Hematopoietic multipotent progenitor cell treated with erythropoietin and hydrocortisone succinate and interleukin-3 and kit ligand, for 8 days (in vitro differentiated cells): ENCODE data around the gene B4GALNT3.
A peak's percentile ranks its signal among the peaks of the same experiment; 100 is the strongest.
"Not testable (repeated sequence)": the region's sequence is repeated elsewhere in the genome, so short reads cannot be mapped to it uniquely, and the experiment has no call there.

Source experiments
- DNase-seq: peaks from one replicate; pipeline ENCODE4 v3.0.0-alpha.2; 2015

The B4GALNT3 gene

DNA sequence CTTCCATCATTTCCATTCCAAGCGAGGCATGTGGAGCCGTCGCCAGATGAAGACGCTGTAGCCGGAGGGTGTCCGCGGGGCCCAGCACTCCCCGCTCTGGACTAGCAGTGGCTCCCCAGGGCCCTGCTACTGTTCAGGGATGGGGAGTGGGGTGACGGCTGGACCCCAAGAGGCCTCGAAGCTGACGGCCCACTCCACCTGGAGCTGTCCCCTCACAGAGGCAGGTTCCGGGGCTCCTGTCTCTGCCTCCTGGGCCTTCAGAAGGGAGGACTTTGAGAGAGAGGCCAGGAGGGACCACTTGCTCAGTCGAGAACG lies 101.6 kb downstream of the B4GALNT3 start:
- DNase-seq = no peak

DNA sequence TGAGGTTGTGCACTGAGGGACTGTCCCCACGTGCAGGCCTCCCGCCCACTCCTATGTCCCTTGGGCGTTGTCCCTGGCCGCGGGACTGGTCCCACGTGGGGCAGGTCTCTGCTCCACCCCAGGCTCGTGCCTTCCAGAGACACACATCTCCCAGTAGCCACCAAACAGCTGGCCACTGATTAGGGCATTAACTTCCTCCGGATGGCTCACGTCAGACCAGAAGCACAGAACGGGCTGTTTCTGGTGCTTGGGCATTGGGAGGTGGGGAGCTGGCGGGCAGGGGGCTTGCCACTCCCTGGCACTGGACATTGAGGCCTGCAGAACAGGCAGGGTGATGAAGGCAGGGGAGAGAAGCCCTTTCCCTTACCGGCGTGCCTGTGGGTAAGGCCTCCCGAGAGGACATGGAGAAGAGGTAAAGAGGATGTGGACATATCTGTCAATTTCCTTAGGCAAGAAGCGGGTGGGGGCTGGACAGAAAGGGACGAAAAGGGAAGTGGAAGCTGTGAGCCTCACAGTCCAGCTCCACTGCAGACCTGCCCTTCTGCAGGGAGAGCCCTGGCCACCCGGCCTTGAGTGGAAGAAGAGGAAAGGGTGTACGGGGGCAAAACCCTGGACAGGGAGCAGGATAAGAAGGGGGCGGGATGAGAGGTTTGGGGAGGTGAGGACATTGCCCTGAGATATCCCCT lies 102.3 kb downstream of the B4GALNT3 start:
- peak; percentile 86 for DNase-seq

DNA sequence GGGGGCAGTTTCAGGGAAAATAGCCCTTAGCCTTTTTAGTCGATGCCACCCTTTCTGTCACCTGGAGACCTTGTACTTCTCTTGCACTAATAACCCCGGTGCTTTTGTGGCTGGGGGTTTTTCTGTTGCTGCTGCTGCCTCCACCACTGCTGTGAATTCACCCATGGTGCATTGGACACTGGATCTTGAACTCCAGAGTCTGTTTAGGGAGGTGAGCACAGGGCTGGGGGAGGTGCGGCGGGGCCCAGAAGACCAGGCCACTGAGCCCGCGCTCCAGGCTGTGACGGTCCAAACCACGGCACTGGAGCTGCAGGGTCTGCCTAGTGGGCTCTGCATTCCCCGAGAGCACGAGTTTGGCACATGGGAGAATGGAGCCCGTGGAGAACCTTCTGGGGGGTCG lies 102.9 kb downstream of the B4GALNT3 start:
- no peak for DNase-seq

DNA sequence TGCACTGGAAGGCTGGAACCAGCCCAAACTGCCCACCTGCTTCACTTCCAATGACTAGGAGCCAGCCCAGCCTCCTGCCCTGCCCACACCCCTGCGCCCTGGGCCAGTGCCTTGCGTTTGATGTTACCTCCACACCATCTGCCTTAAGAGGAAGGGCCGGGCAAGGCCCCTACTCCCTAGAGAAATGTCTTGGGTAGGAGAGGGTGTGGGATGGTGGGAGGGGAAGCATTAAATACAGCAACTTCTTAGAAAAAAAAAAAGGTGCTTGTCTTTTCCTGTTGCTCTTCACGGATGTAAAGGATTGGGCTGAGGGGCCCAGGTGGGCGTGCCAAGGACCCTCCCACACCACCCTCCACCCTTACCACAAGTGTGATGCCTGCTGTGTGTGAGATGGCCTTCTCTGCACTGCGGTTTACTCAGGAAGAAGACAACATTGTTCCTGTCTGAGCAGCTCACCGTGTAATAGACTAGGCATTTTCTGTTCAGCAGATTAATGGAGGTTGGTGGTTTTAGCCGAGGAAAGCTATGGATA lies 103.6 kb downstream of the B4GALNT3 start:
- DNase-seq = peak; percentile 43

GRCh38 chr12:563787-564298 lies 104.1 kb downstream of the B4GALNT3 start:
- no peak for DNase-seq

DNA sequence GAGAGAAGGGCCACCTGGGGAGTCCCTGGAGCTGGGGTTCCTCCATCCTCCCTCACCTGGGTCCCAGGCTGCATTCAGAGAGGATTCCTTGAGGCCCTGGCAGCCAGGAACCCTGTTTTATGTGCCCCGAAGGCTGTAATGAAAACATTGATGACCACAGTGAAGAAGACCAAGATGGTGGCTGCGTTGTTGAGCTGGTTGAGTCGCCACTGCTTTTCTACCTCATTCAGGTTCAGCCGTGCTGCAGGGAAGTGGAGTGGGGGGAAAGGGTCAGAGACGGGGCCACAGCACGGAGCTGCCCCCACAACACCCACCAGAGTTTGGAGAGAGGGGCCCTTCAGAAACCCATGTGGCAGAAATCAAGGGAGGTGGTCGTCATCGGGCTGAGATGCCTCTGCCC lies 105.4 kb downstream of the B4GALNT3 start:
- DNase-seq = no peak

DNA sequence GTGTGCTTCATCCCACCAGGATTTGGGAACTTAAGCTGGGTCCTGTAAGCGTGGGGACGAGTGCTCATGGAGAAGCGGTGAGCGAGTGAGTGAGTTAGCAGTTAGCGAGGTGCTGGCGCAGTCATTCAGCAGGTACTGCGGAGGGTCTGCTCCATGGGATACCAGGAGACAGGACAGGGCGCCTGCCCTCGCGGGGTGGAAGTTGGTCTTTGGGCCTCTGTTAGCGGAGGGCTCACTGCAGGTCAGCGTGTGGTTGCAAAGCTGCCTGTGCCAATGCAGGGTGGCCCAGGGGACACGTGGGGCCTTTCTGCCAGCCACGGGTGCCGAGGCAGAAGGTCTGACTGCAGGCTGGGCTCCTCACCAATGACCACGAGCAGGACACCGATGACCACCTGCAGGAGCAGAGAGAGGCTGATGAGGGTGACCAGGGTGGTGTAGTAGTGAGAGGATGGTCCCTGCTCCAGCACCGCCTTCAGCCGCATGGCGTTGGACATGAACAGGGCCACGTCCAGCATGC lies 105.9 kb downstream of the B4GALNT3 start:
- no peak for DNase-seq

GRCh38 chr12:568486-568885 lies 108.7 kb downstream of the B4GALNT3 start:
- DNase-seq = no peak

DNA sequence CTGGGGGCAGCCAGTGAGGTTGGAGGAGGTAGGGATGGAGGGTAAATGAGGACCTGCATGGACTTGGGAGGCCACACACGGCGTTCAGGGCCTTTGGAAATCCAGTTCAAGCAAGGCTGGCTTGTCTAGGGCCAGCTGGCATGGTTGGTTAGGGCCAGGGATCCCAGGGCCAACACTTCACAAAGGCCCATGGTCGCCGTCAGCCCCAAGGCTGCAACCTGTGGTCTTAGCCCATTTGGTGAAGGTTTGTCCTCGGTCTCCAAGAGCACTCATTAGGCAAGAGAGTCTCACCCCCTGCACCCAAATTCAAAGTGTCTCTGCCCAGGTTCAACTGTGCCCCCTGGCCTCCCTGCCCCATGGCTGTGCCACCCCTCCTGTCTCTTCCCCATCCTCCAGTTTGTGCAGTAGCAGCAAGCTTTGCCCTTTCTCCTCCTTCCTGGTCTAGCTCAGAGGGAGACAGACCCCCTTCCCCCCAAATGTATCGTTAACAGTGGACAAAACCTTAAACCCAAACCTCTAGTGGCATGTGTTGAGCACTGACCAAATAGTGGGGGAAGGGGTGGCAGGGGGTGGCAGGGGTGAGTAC lies 109.4 kb downstream of the B4GALNT3 start:
- no peak for DNase-seq

DNA sequence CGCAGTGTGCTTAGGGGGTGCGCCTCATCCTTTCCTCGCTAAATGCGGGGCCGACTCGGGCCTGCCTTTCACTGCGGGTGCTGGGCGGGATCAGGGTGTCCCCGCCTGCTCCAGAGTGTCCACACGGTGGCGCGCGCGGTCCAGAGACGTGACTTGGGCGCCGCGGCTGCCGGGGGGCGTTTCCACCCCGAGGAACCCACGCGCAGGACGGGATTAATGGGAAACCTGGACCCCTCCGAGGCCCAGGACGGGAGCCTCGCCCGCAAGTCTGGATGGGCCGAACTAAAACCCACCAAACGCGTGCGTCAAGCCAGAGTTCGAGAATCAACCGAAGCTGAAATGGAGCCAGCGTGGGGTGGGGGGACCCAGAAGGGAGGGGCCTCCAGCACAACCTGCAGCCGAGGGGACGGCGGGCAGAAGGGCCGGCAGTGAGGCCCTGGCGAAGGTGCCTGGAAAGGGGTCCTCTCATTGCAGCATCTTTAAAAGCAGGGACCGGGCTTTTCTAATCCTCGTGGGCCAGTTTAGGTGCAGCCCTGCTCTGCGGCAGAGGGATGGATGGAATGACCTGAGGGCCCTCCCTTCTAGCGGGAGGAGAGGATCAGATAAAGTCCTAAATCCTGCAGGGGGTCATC lies 110.2 kb downstream of the B4GALNT3 start:
- peak; percentile 78 for DNase-seq

DNA sequence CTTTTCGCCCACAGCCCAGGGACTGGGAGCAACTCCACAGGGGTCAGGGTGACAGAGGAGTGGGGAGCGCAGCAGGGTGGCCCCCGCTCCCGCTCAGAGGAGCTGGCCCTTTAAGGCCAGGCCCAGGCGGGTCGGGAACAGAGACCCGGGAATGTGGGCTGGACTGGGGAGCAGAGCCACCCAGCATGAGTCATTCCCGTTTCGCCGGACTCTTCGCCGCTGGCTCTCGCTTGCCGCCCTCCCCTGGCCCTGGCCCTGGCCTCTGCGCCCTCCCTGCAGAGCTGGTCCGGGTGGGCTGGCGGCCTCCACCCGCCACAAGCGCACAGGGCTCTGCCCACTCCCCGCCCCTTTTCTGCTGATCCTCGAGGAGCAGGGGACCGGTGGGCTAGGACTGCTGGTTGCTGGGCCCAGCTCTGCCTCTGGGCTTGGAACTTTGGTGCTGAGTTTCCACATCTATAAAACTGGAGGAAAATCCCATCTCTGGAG lies 110.7 kb downstream of the B4GALNT3 start:
- DNase-seq = no peak

DNA sequence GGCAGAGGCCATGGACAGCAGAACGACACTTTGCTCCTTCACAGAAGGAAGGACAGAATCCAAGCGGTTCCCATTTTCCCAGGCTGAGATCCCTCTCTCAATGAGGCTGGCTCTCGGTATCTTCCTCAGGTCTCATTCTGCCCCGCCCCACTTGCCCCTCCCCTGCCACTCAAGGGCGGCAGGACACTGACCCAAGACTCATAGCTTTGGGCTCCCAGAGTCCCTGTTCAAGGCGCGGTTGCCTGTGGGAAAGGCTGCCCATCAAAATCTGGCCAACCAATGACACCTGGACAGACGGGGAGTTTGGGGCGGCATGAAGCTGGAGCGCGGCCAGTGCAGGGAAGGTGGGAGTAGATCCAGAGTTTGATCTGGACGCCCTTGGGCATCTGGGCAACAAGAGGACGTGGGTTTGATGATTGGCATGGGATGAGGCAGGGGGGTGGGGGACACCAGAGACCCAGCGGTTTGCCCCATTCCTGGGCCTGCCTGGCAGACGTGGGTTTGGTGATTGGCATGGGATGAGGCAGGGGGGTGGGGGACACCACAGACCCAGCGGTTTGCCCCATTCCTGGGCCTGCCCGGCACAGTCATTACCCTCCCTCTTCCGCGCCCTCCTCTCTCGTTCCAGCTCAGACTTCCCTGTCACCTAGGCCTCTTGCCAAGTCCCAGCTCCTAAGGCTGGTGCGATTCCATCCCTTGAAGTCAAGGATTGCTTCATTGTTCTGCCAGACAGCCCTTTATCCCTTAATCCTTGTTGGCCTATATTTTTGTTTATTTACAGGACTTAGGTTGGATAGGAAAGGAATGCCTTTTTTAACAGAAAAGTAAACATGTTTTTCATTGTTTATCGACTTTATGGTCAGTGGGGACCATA lies 111.4 kb downstream of the B4GALNT3 start:
- no peak for DNase-seq

GRCh38 chr12:571795-572531 lies 112.2 kb downstream of the B4GALNT3 start:
- no peak for DNase-seq

DNA sequence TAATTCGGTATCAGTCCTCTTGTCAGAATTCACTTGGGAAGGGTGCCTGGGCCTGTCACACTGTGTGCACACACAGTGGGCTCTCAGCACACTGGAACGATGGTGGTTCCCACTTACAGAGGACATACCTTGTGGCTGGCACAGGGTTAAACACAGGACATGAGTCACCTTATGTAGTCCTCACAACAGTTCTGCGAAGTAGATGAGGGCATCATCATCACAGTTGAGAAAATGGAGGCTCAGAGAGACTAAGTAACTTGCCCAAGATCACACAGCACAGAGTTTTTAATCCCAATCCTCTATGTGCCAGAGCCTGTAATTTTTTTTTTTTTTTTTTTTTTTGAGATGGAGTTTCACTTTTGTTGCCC lies 112.8 kb downstream of the B4GALNT3 start:
- no peak for DNase-seq

DNA sequence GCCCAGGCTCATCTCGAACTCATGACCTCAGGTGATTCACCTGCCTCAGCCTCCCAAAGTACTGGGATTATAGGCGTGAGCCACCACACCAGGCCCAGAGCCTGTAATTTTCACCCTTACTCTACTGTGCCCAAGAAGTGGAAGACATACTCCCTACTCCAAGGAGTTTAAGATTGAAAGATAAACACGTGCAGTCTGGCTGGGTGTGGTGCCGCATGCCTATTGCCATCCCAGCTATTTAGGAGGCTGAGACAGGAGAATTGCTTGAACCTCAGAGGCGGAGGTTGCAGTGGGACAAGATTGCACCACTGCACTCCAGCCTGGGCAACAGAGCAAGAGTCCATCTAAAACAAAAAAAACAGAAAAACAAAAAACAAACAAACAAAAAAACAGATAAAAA lies 113.5 kb downstream of the B4GALNT3 start:
- no peak for DNase-seq

GRCh38 chr12:574475-575128 lies 114.9 kb downstream of the B4GALNT3 start:
- DNase-seq = no peak

DNA sequence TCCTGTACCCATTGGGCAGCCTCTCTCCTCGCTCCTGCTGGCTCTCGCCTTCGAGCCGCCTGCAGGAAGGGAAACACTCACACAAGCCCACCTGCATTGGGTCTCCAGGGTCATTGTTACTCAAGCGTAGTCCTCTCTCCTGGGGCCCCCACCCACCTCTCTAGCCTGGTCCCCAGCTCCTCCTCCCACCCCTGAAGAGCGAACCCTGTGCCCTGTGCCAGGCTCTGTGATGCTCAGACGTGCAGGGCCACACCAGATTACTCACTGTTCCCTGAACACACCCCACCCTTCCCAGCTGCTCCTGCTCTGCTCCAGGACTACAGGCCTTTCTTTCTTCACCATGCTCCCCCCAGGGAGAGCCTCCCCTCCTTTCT lies 115.4 kb downstream of the B4GALNT3 start:
- DNase-seq = no peak

DNA sequence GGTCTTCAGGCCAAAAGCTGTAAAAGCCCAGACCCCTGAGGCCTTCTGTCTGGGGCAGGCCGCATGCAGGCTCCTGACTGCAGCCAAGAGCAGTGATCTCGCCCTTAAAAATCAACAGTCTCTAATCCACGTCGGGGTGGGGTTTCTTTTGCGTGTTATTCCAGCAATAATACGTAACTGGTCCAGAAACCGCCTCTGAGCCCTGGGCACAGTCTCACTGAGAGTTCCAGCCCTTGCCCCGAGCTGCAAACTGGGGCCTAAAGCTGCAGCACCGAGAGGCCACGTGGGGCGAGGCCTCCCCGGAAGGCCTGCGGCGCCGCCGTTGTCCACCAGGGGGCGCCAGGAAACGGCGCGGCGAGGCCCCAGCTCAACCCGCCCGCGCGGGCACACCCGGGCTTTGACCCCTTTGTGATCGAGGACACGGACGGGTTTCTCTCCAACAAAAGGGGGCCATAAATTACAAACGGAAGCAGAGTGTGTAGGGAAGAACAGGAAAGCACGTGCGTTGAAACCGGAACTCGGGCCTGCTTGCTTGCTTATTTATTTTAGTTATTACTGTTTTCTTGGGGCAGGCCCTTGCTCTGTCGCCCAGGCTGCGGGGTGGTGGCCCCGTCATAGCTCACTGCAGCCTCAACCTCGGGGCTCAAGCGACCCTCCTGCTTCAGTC lies 116.3 kb downstream of the B4GALNT3 start:
- peak; percentile 81 for DNase-seq

DNA sequence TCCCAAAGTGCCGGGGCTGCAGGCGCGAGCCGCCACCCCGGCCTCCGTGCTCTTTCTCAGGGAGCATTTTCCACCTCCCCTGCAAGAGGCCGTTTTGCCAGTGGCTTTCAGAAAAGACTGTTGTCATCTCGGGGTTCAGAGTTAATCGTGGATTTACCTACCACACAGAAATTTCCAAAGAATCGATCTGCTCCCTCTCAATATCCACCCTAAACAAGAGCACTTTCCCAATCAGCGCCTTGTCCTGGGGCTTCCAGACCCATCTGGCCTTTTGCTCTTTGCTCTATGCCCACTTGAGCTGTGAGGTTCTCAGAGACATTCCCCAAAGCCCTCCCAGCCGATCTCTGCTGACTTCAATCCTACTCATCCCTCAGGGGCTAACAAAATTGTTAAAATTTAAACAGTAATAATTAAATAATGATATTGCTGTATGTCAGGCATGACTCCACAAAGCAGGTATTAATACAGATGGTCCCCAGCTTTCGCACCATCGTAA lies 116.9 kb downstream of the B4GALNT3 start:
- DNase-seq = no peak

DNA sequence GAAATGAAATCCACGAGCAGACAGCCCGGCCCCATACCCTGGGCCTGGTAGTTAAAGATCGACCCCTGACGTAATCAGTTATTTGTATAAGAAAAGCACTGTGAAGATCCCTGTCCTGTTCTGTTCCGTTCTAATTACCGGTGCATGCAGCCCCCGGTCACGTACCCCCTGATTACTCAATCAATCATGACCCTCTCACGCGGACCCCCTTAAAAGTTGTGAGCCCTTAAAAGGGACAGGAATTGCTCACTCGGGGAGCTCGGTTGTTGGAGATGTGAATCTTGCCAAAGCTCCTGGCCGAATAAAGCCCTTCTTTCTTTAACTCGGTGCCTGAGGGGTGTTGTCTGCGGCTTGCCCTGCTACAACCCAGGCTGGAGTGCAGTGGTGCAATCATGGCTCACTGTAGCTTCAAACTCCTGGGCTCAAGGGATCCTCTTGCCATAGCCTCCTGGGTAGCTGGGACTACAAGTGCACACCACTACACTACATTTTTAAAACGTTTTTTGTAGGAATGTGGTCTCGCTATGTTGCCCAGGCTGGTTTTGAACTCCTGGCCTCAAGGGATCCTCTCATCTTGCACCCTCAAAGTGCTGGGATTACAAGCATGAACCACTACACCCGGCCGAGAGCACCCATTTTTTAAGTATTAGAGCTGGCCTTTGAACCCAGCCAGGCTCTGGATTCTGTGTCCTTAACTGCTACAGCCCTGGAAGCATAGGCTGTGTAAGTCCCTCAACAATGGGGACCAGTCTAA lies 118.4 kb downstream of the B4GALNT3 start:
- not testable (repeated sequence) for DNase-seq
